ENCODE results near the gene TSPOAP1. TPM values are rescaled to one million over a fixed set of nuclear protein-coding genes. Genes with fewer than 3 reads are reported as not detected.

The TSPOAP1 gene
- total RNA-seq, 1 donor, result 0.86 TPM

GRCh38 chr17:58310511-58311428, 17.8 kb downstream of the TSPOAP1 start:
- no peak for TF ChIP-seq CTCF (IDR thresholded peaks at IDR 0.05; ENCODE audit: insufficient read depth, low read depth, low read length)
- no peak for DNase-seq (ENCODE audit: low read depth)
- H3K4me3 ChIP-seq (ENCODE audit: low read depth, low read length), result no peak overlapping the region

- no peak for DNase-seq (ENCODE audit: low read depth)
These were observed 18.7 kb downstream of the TSPOAP1 start for GRCh38 chr17:58309918-58310259.

GRCh38 chr17:58308985-58309917, 19.3 kb downstream of the TSPOAP1 start:
- DNase-seq (ENCODE audit: low read depth), result no peak
- no peak for TF ChIP-seq CTCF (IDR thresholded peaks at IDR 0.05; ENCODE audit: insufficient read depth, low read depth, low read length)
- no peak overlapping the region for H3K4me3 ChIP-seq (ENCODE audit: low read depth, low read length)

More at GRCh38 chr17:58309918-58310259, 18.7 kb downstream of the TSPOAP1 start:
- H3K4me3 ChIP-seq (ENCODE audit: low read depth, low read length), result no peak overlapping the region
- TF ChIP-seq CTCF (IDR thresholded peaks at IDR 0.05; ENCODE audit: insufficient read depth, low read depth, low read length), result no peak

- H3K4me3 ChIP-seq (ENCODE audit: low read depth, low read length), result no peak overlapping the region
- no peak for DNase-seq (ENCODE audit: low read depth)
- no peak for TF ChIP-seq CTCF (IDR thresholded peaks at IDR 0.05; ENCODE audit: insufficient read depth, low read depth, low read length)
These were observed 20.2 kb downstream of the TSPOAP1 start for GRCh38 chr17:58308173-58308984.

GRCh38 chr17:58307468-58308172, 21.0 kb downstream of the TSPOAP1 start:
- no peak for DNase-seq (ENCODE audit: low read depth)
- TF ChIP-seq CTCF (IDR thresholded peaks at IDR 0.05; ENCODE audit: insufficient read depth, low read depth, low read length), result no peak
- no peak overlapping the region for H3K4me3 ChIP-seq (ENCODE audit: low read depth, low read length)
